Stomach (tissue), 4 donors: ENCODE results near the gene POC1A.

Experiments used
- CTCF ChIP-seq, 7 experiments: fragments of 450-650 bp in 4 of 7; fragments of 200-600 bp in 3 of 7; sonication (generic) in 3 of 7; IDR thresholded peaks; one replicate each; pipeline ENCODE4 v1.5.1; 2016 to 2019; ENCODE audit warnings: antibody characterized with exemption in 7 of 7, control low read depth in 2 of 7, mild to moderate bottlenecking in 1 of 7
- EP300 ChIP-seq: sonication (generic); formaldehyde crosslinking; IDR thresholded peaks from one replicate; pipeline ENCODE4 v1.6.1; 2017; ENCODE audit warnings: antibody characterized with exemption
- POLR2A ChIP-seq, 4 donors: fragments of 450-650 bp; IDR thresholded peaks; one replicate each; pipeline ENCODE4 v1.6.1; 2016; ENCODE audit warnings: antibody characterized with exemption in 4 of 4, control low read depth in 2 of 4, mild to moderate bottlenecking in 1 of 4, moderate library complexity in 1 of 4
- POLR2AphosphoS5 ChIP-seq, 3 donors: sonication (generic); formaldehyde crosslinking; IDR thresholded peaks; one replicate each; pipeline ENCODE4 v1.6.1; 2016; ENCODE audit warnings: antibody characterized with exemption in 3 of 3

- TF ChIP-seq CTCF (IDR thresholded peaks at IDR 0.05) (no peak), POLR2AphosphoS5 (IDR thresholded peaks at IDR 0.05) (no peak), POLR2A (IDR thresholded peaks at IDR 0.05) (no peak), EP300 (no peak)
These were observed 31.1 kb upstream of the POC1A start for GRCh38 chr3:52185311-52185710.
